Measurements from ENCODE around the gene DACH1.

DACH1 gene

GRCh38 chr13:71469626-71470025 lies 397.4 kb downstream of the DACH1 start:
- H3K4me3 ChIP-seq (ENCODE audit: low read depth, low read length): no peak overlapping the region
- TF ChIP-seq CTCF (IDR thresholded peaks at IDR 0.05; ENCODE audit: insufficient read depth, low read depth, low read length, missing control alignments): no peak
- DNase-seq (ENCODE audit: low read depth): no peak

GRCh38 chr13:71464686-71465085 lies 402.3 kb downstream of the DACH1 start:
- TF ChIP-seq CTCF (IDR thresholded peaks at IDR 0.05; ENCODE audit: insufficient read depth, low read depth, low read length, missing control alignments): no peak
- DNase-seq (ENCODE audit: low read depth): no peak
- no peak overlapping the region for H3K4me3 ChIP-seq (ENCODE audit: low read depth, low read length)

DNA sequence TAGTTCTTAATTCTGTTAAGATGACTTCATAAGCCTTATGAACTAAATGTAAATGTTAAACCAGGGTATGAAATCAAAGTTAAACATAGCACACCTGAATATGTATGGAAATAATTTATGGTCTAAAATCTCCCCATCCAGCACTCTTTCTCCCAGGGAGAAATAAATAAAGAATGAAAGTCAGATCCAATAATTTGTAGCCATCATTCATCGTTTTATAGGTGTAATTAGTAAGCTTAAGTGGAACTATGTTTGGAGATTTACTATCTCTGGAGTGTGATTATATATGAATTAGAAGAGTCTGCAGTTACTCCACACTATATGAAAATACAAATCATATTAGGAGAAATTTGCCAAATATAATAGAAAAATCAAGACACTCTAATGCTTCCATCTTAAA lies 405.1 kb downstream of the DACH1 start:
- DNase-seq (ENCODE audit: low read depth): no peak
- no peak for TF ChIP-seq CTCF (IDR thresholded peaks at IDR 0.05; ENCODE audit: insufficient read depth, low read depth, low read length, missing control alignments)
- H3K4me3 ChIP-seq (ENCODE audit: low read depth, low read length): no peak overlapping the region

GRCh38 chr13:71460211-71460610 lies 406.8 kb downstream of the DACH1 start:
- peak; percentile 6 for DNase-seq (ENCODE audit: low read depth)
- TF ChIP-seq CTCF (IDR thresholded peaks at IDR 0.05; ENCODE audit: insufficient read depth, low read depth, low read length, missing control alignments): no peak
- H3K4me3 ChIP-seq (ENCODE audit: low read depth, low read length): no peak overlapping the region

DNA sequence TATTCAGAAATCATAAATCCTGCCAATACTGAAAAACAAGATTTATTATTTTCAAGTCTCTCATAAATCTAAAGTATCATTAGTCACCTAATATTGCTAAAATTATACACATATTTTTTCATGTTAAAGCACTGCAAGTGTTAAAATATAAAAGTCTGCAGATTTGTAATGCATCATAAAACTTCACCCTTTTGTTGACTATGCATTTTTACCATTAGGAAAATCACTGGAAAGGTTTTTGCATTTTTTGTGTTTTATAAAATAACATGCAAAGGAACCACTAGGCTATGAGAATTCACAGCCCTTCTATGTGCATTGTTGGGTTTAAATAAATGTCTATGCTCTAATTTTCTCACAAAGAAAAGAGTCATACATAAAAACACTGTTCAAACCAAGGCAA lies 407.3 kb downstream of the DACH1 start:
- no peak for TF ChIP-seq CTCF (IDR thresholded peaks at IDR 0.05; ENCODE audit: insufficient read depth, low read depth, low read length, missing control alignments)
- no peak for DNase-seq (ENCODE audit: low read depth)

GRCh38 chr13:71457645-71458044 lies 409.4 kb downstream of the DACH1 start:
- TF ChIP-seq CTCF (IDR thresholded peaks at IDR 0.05; ENCODE audit: insufficient read depth, low read depth, low read length, missing control alignments): no peak
- DNase-seq (ENCODE audit: low read depth): no peak
- no peak overlapping the region for H3K4me3 ChIP-seq (ENCODE audit: low read depth, low read length)

More for the DNA sequence above, 407.3 kb downstream of the DACH1 start:
- no peak overlapping the region for H3K4me3 ChIP-seq (ENCODE audit: low read depth, low read length)

- no peak for DNase-seq (ENCODE audit: low read depth)
- TF ChIP-seq CTCF (IDR thresholded peaks at IDR 0.05; ENCODE audit: insufficient read depth, low read depth, low read length, missing control alignments): no peak
These were observed 410.9 kb downstream of the DACH1 start for GRCh38 chr13:71456136-71456535.

More at GRCh38 chr13:71456136-71456535, 410.9 kb downstream of the DACH1 start:
- H3K4me3 ChIP-seq (ENCODE audit: low read depth, low read length): no peak overlapping the region
